CD1c-positive myeloid dendritic cell (primary cell): ENCODE results near the gene ANKRD36C.
"Not testable (repeated sequence)": the region's sequence is repeated elsewhere in the genome, so short reads cannot be mapped to it uniquely, and the experiment has no call there.

Experiments used
- DNase-seq: peaks from one replicate; pipeline ENCODE4 v3.0.0-alpha.2; 2016; ENCODE audit errors: extremely low spot score

Gene ANKRD36C

GRCh38 chr2:96008051-96008450, 16.4 kb upstream of the ANKRD36C start:
- DNase-seq: not testable (repeated sequence)

- DNase-seq: not testable (repeated sequence)
Observed at GRCh38 chr2:96006248-96006647, 14.6 kb upstream of the ANKRD36C start.

- peak; percentile 56 for DNase-seq
Observed at GRCh38 chr2:95992520-95993272, 1.1 kb upstream of the ANKRD36C start.

GRCh38 chr2:95992102-95992501, 478 bp upstream of the ANKRD36C start:
- DNase-seq: not testable (repeated sequence)

- not testable (repeated sequence) for DNase-seq
Observed at GRCh38 chr2:95990884-95991283, 740 bp downstream of the ANKRD36C start.

GRCh38 chr2:95951662-95952061, 40.0 kb downstream of the ANKRD36C start:
- not testable (repeated sequence) for DNase-seq

- DNase-seq: not testable (repeated sequence)
Observed at GRCh38 chr2:95948039-95948438, 43.6 kb downstream of the ANKRD36C start.

DNA sequence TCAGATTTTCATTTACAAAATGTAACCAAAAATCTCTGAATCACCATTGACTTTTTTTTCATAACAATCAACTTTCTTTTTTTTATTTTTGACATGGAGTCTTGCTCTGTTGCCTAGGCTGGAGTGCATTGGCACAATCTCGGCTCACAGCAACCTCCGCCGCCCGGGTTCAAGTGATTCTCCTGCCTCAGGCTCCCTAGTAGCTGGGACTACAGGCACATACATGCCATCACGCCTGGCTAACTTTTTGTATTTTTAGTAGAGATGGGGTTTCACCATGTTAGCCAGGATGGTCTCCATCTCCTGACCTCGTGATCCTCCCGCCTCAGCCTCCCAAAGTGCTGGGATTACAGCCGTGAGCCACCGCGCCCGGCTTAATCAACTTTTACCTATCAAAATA, 51.7 kb downstream of the ANKRD36C start:
- DNase-seq: not testable (repeated sequence)

- DNase-seq: not testable (repeated sequence)
Observed at GRCh38 chr2:95930740-95931139, 60.9 kb downstream of the ANKRD36C start.

GRCh38 chr2:95917007-95917406, 74.6 kb downstream of the ANKRD36C start:
- DNase-seq: not testable (repeated sequence)

- DNase-seq: not testable (repeated sequence)
Observed at GRCh38 chr2:95915131-95915530, 76.5 kb downstream of the ANKRD36C start.

DNA sequence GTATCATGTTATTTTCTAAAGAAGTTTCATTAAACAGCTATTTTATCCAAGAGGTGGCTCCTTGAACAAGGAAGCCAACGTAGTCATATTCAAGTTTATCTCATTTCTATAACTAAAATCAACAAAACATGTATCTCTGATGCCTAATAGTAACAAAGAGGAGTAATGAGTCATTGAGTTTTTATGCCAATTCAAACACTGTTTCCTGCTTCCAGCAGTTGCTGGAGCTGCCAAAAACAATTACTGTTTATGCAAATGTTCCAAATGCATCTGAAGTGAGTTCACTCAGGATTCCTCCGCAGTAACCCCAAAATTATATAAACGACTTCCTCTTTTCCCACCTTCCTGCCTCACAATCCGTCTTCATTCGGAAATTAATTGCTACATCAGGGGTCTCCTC, 80.2 kb downstream of the ANKRD36C start:
- DNase-seq: not testable (repeated sequence)

GRCh38 chr2:95894443-95894842, 97.2 kb downstream of the ANKRD36C start:
- not testable (repeated sequence) for DNase-seq

GRCh38 chr2:95867929-95868328, 123.7 kb downstream of the ANKRD36C start:
- DNase-seq: not testable (repeated sequence)

- not testable (repeated sequence) for DNase-seq
Observed at GRCh38 chr2:95867047-95867677, 124.5 kb downstream of the ANKRD36C start.

DNA sequence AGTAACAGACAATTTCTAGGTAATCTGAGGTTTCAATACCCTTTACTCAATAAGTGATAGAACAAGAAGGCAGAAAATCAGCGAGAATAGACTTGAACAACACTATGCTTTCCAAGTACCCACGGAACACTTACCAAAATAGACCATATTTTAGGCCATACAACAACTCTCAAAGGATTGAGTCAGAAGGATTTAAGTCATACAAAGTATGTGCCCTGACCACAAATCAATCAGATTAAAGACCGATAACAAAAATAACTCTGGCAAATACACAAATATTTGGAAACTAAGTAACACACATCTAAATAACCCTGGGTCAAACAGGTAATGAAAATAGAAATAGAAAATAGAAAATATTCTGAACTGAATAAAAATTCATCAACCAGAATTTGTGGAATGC, 129.5 kb downstream of the ANKRD36C start:
- not testable (repeated sequence) for DNase-seq

DNA sequence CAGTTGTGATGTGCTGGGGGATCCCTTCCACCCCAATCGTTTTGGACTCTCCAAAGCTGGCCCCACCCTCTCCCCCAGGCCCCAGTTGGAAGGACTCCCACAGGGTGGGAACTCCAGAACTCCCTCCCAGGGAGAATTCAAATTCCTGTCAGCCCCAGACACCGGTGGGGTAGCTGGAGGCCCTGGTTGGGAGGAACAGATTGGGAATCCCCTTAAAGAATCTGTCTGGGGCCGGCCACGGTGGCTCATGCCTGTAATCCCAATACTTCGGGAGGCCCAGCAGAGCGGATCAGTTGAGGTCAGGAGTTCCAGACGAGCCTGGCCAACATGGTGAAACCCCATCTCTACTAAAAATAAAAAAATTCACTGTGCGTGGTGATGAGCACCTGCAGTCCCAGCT, 155.5 kb downstream of the ANKRD36C start:
- DNase-seq: no peak

DNA sequence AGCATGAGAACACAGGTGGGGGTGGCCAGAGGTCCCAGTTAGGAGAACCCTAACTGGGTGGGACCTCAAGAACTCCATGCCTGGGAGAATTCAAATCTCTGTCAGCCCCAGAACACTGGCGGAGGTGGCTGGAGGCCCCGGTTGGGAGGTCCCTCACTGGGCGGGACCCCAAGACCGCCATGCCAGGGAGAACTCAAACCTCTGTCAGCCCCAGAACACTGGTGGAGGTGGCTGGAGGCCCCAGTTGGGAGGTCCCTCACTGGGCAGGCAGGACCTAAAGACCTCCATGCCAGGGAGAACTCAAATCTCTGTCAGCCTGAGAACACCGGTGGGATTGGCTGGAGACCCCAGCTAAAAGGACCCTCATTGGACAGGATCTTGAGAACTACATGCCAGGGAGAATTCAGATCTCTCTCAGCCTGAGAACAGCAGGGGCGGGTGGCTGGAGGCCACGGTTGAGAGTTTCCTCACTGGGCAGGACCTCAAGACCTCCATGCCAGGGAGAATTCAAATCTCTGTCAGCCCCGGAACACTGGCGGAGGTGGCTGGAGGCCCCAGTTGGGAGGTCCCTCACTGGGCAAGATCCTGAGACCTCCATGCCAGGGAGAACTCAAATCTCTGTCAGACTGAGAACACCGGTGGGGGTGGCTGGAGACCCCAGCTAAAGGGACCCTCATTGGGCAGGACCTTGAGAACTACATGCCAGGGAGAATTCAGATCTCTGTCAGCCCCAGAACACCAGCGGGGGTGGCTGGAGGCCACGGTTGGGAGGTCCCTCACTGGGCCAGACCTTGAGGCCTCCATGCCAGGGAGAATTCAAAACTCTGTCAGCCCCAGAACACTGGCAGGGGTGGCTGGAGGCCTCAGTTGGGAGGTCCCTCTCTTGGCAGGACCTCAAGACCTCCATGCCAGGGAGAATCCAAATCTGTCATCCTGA, 157.3 kb downstream of the ANKRD36C start:
- DNase-seq: not testable (repeated sequence)

DNA sequence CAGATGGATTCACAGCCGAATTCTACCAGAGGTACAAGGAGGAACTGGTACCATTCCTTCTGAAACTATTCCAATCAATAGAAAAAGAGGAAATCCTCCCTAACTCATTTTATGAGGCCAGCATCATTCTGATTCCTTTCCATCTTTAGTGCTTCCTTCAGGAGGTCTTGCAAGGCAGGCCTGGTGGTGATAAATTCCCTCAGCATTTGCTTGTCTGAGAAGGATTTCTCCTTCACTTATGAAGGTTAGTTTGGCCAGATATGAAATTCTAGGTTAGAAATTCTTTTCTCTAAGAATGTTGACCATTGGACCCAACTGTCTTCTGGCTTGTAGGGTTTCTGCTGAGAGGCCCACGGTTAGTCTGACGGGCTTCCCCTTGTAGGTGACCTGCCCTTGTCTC, 167.4 kb downstream of the ANKRD36C start:
- DNase-seq: not testable (repeated sequence)

DNA sequence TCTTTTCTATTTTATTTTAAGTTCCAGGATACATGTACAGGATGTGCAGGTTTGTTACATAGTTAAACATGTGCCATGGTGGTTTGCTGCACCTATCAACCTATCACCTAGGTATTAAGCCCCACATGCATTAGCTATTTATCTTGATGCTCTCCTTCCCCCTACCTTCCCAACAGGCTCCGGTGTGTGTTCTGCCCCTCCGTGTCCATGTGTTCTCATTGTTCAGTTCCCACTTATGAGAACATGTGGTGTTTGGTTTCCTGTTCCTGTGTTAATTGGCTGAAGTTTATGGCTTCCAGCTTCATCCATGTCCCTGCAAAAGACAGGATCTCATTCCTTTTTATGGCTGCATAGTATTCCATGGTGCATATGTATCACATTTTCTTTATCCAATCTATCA, 174.1 kb downstream of the ANKRD36C start:
- not testable (repeated sequence) for DNase-seq

DNA sequence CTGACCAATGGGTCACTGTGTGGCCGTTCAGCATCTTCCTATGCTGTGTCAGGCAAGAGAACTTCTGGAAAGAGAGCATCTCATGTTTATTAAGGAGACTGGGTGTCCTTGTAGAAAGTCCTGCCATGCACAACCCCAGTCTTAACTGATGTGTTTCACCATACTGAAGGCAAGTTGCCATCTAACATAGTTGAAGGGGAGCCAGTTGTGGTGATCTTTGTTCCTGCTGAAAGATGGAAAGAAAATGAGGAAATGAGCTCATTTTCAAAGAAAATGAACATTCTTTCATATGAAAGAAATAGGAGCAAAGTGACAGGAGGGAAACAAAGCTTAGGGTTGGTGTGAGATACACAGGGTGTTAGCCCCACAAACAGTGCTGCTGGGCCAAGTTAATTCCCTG, 178.3 kb downstream of the ANKRD36C start:
- not testable (repeated sequence) for DNase-seq

- no peak for DNase-seq
Observed at GRCh38 chr2:95799892-95800291, 191.7 kb downstream of the ANKRD36C start.
